Measurements from ENCODE around the gene MITF.

DNA sequence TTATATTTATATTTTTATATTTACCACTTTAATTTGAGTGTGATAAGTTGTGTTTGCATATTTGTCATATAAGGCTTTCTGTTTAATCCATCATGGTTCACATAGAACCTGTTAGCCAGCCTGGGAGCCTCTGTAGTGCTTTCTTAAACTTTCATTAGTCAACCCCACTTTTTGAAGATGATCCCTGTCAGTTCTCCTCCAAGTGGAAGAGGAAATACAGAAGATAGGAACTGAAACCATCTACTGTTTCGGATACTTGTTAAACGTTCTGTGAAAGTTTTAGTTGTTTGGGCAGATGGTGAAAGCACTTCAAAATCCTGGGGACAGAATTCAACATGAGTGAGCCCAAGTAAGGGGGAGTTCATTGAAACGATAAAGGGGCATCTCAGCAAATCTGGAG is 255.7 kb downstream of the MITF start:
- TF ChIP-seq CTCF (IDR thresholded peaks at IDR 0.05 in 2 of 3, conservative IDR thresholded peaks at IDR 0.05 in 1 of 3; ENCODE audit: borderline replicate concordance in 1 of 3, insufficient read depth in 1 of 3, low read depth in 2 of 3, low read length in 2 of 3), result no peak
- no peak for TF ChIP-seq ZNF274 (IDR thresholded peaks at IDR 0.05; ENCODE audit: low read depth, low read length)
- no peak for TF ChIP-seq POLR2A (IDR thresholded peaks at IDR 0.05; ENCODE audit: borderline replicate concordance, extremely low read depth, insufficient read depth, insufficient read length)
- no peak for TF ChIP-seq FOSL1 (IDR thresholded peaks at IDR 0.05; ENCODE audit: low read depth)

Measured in HCT116 (cell line).